Liver (tissue), 9 donors: Measurements from ENCODE around the gene GALC. TPM values are rescaled to one million over a fixed set of nuclear protein-coding genes. Genes with fewer than 3 reads are reported as not detected.
A peak's percentile ranks its signal among the peaks of the same experiment; 100 is the strongest.

Experiments
- DNase-seq: peaks from one replicate; pipeline ENCODE4 v3.0.0-alpha.2; 2017; ENCODE audit warnings: low spot score
- H3K27ac ChIP-seq, 2 donors: one replicate each; pipeline ENCODE4 v1.7.0; 2013; ENCODE audit warnings: inconsistent platforms in 2 of 2, low read length in 2 of 2, control low read depth in 1 of 2, low read depth in 1 of 2, mild to moderate bottlenecking in 1 of 2
- H3K27me3 ChIP-seq, 4 donors: one replicate each; pipeline versions ENCODE4 v1.6.1 to v1.7.0; 2013; ENCODE audit warnings: low read length in 3 of 4, inconsistent platforms in 1 of 4, mild to moderate bottlenecking in 1 of 4, moderate library complexity in 1 of 4; ENCODE audit not compliant: control insufficient read depth in 4 of 4, insufficient read depth in 4 of 4
- H3K36me3 ChIP-seq, 4 donors: one replicate each; pipeline versions ENCODE4 v1.6.1 to v1.7.0; 2013; ENCODE audit warnings: low read length in 3 of 4, mild to moderate bottlenecking in 3 of 4, low read depth in 1 of 4, moderate library complexity in 1 of 4; ENCODE audit not compliant: control insufficient read depth in 4 of 4, insufficient read depth in 3 of 4
- H3K4me1 ChIP-seq, 4 donors: one replicate each; pipeline versions ENCODE4 v1.6.1 to v1.7.0; 2013; ENCODE audit warnings: low read length in 3 of 4, mild to moderate bottlenecking in 3 of 4, moderate library complexity in 1 of 4; ENCODE audit not compliant: control insufficient read depth in 4 of 4, insufficient read depth in 4 of 4
- H3K4me3 ChIP-seq, 3 donors: one replicate each; pipeline versions ENCODE4 v1.6.1 to v1.7.0; 2013; ENCODE audit warnings: low read length in 3 of 3, control low read depth in 1 of 3, low read depth in 1 of 3, mild to moderate bottlenecking in 1 of 3
- H3K9ac ChIP-seq, 2 donors: one replicate each; pipeline ENCODE4 v1.7.0; 2013; ENCODE audit warnings: low read length in 2 of 2, mild to moderate bottlenecking in 2 of 2, moderate library complexity in 2 of 2, control low read depth in 1 of 2, low read depth in 1 of 2
- H3K9me3 ChIP-seq, 4 donors: one replicate each; pipeline versions ENCODE4 v1.6.1 to v1.7.0; 2013; ENCODE audit warnings: low read length in 3 of 4; ENCODE audit not compliant: control insufficient read depth in 4 of 4
- EGR1 ChIP-seq, 2 donors: IDR thresholded peaks; 2 replicates each; pipeline ENCODE4 v1.6.1; 2016 to 2018; ENCODE audit warnings: antibody characterized with exemption in 2 of 2, low read depth in 2 of 2
- FOXA1 ChIP-seq: IDR thresholded peaks from 2 replicates; pipeline ENCODE4 v1.6.1; 2016; ENCODE audit warnings: antibody characterized with exemption
- FOXA2 ChIP-seq: IDR thresholded peaks from 2 replicates; pipeline ENCODE4 v1.6.1; 2016; ENCODE audit warnings: antibody characterized with exemption
- GABPA ChIP-seq, 2 donors: IDR thresholded peaks in 1 of 2; conservative IDR thresholded peaks in 1 of 2; 2 replicates each; pipeline ENCODE4 v1.6.1; 2016; ENCODE audit warnings: antibody characterized with exemption in 2 of 2, mild to moderate bottlenecking in 1 of 2, moderate library complexity in 1 of 2
- HNF4A ChIP-seq, 2 donors: conservative IDR thresholded peaks; 2 replicates each; pipeline ENCODE4 v1.6.1; 2016; ENCODE audit warnings: antibody characterized with exemption in 2 of 2, mild to moderate bottlenecking in 2 of 2
- HNF4G ChIP-seq: IDR thresholded peaks from 2 replicates; pipeline ENCODE4 v1.6.1; 2016; ENCODE audit warnings: antibody characterized with exemption
- JUND ChIP-seq, 2 donors: IDR thresholded peaks; 2 replicates each; pipeline ENCODE4 v1.6.1; 2016; ENCODE audit warnings: antibody characterized with exemption in 2 of 2
- NR2F2 ChIP-seq: IDR thresholded peaks from 2 replicates; pipeline ENCODE4 v1.6.1; 2016; ENCODE audit warnings: antibody characterized with exemption
- RAD21 ChIP-seq, 2 donors: IDR thresholded peaks; 2 replicates each; pipeline ENCODE4 v1.6.1; 2016; ENCODE audit warnings: antibody characterized with exemption in 2 of 2, mild to moderate bottlenecking in 2 of 2
- RXRA ChIP-seq, 2 donors: IDR thresholded peaks; 2 replicates each; pipeline ENCODE4 v1.6.1; 2017 to 2018; ENCODE audit warnings: antibody characterized with exemption in 2 of 2, mild to moderate bottlenecking in 1 of 2
- SP1 ChIP-seq: IDR thresholded peaks from 2 replicates; pipeline ENCODE4 v1.6.1; 2018; ENCODE audit warnings: antibody characterized with exemption, mild to moderate bottlenecking
- TAF1 ChIP-seq: conservative IDR thresholded peaks from 2 replicates; pipeline ENCODE4 v1.6.1; 2016; ENCODE audit warnings: antibody characterized with exemption, mild to moderate bottlenecking
- YY1 ChIP-seq: IDR thresholded peaks from 2 replicates; pipeline ENCODE4 v1.6.1; 2016; ENCODE audit warnings: antibody characterized with exemption, mild to moderate bottlenecking
- WGBS: extraction: QIAGEN DNeasy Blood & Tissue Kit; methylation state at CpG from one replicate; pipeline ENCODE4 v1.1.7; 2013; 5-methylcytosine and 5-hydroxymethylcytosine counted together
- polyA plus RNA-seq, 2 donors: library from polyadenylated mRNA; stranded (reverse) in 1 of 2; unstranded in 1 of 2; fragments of 200-250 nt in 1 of 2; fragments of >200 nt in 1 of 2; fragmentation: Nextera tagmentation in 1 of 2; extraction: Ambion mirVana in 1 of 2; gene quantifications; one replicate each; pipeline versions ENCODE4 v1.2.1 to v1.2.3, GENCODE V29; 2013 to 2015
- total RNA-seq, 2 donors: library from RNA; depleted of rRNA; stranded (reverse); fragments of >200 nt; gene quantifications; one replicate each; pipeline ENCODE4 v1.2.3, GENCODE V29; 2014
- TF ChIP-seq, protein P1 (sequence below): IDR thresholded peaks from 2 replicates; pipeline ENCODE4 v1.6.1; 2016; ENCODE audit warnings: antibody characterized with exemption
- TF ChIP-seq, protein P2 (sequence below): IDR thresholded peaks from 2 replicates; pipeline ENCODE4 v1.6.1; 2016; ENCODE audit warnings: antibody characterized with exemption
- TF ChIP-seq, protein P3 (sequence below): fragments of 150-350 bp; IDR thresholded peaks from 2 replicates; pipeline ENCODE4 v1.5.1; 2017; ENCODE audit warnings: improper control_type of control experiment, low read depth, low read length; ENCODE audit not compliant: missing input control
- TF ChIP-seq, protein P4 (sequence below): IDR thresholded peaks from 2 replicates; pipeline ENCODE4 v1.6.1; 2016; ENCODE audit warnings: antibody characterized with exemption
- TF ChIP-seq, protein P5 (sequence below): IDR thresholded peaks from 2 replicates; pipeline ENCODE4 v1.6.1; 2016; ENCODE audit warnings: antibody characterized with exemption, mild to moderate bottlenecking
- donor health status: healthy.
- donor health status: healthy.
- donor health status: healthy.
- donor health status: healthy.
- donor health status: healthy.

Gene GALC
- total and polyA plus RNA-seq, 4 donors: 2.8 to 20.8 (median 12.1) TPM

DNA sequence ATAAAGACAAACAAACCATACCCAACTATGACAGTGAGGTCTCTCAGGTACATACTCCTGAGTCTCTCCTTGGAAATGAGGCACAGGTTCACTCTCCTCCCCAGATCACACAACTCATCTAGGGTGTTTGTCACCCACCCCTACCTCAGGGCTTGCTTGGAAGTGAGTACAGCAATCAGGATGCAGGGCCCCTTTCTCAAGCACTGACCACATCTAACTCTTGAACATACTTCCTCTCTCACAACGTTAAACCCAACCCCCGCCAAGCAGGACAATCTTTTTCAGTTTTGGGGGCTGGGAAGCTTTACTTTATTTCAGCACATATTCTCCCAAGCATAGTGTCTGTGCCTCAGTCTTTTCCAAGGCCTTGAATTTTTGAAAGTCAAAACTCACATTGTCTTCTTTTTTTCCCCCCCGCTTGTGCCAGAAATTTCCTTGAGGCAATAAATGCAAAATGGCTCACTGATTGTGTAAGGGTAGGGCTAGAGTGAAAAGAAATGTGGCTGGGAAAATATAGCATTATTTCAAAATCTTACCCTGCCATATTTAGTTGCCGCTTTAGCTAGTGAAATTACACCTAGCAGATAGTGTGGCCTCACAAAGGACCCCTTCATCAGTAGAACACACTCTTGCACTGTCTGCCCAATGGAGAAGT, 9.6 kb upstream of the GALC start:
- Histone ChIP-seq H3K4me1 (no peaks in the 10 kb centered on the region), H3K27me3 (no peaks in the 10 kb centered on the region), H3K27ac (peak overlapping the region; percentile 19 to 38), H3K9me3 (no peaks in the 10 kb centered on the region), H3K9ac (no peak overlapping the region), H3K4me3 (no peak overlapping the region), H3K36me3 (no peaks in the 10 kb centered on the region)
- TF ChIP-seq FOXA1 (no peak), NR2F2 (no peak), SP1 (no peak), JUND (IDR thresholded peaks at IDR 0.05) (no peak), RAD21 (IDR thresholded peaks at IDR 0.05) (no peak)
- TF ChIP-seq, protein P1, sequence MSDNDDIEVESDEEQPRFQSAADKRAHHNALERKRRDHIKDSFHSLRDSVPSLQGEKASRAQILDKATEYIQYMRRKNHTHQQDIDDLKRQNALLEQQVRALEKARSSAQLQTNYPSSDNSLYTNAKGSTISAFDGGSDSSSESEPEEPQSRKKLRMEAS: no peak
- DNase-seq: no peak
- WGBS: 82% methylated on average over 4 of the region's 4 CpGs

DNA sequence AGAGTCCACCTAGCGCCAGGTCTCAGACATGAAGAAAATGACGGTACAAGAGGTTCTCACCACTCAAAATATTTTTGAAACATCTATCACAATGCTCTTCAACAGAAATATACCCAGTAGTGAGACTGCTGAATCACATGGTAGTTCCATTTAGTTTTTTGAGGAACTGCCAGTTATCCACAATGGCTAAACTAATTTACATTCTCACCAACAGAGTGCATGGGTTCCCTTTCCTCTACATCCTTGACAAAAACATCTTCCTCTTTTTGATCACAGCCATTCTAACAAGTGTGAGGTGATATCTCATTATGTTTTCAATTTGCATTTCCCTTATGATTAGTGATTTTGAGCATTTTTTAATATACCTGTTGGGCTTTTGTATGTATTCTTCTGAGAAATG, 6.3 kb upstream of the GALC start:
- Histone ChIP-seq H3K36me3 (no peaks in the 10 kb centered on the region), H3K27ac (peak overlapping the region in 1 of 2 donors; percentile 12), H3K4me1 (no peaks in the 10 kb centered on the region), H3K9ac (no peak overlapping the region), H3K9me3 (no peaks in the 10 kb centered on the region), H3K27me3 (no peaks in the 10 kb centered on the region), H3K4me3 (no peak overlapping the region)
- 92% methylated on average over 2 of the region's 2 CpGs for WGBS
- no peak for DNase-seq
- TF ChIP-seq EGR1 (IDR thresholded peaks at IDR 0.05; ENCODE audit: low read depth in 2 of 2) (no peak), HNF4A (conservative IDR thresholded peaks at IDR 0.05) (no peak), SP1 (no peak), GABPA (IDR thresholded peaks at IDR 0.05 in 1 of 2, conservative IDR thresholded peaks at IDR 0.05 in 1 of 2) (no peak), HNF4G (no peak), NR2F2 (no peak), JUND (IDR thresholded peaks at IDR 0.05) (no peak), YY1 (no peak), RXRA (IDR thresholded peaks at IDR 0.05) (no peak), RAD21 (IDR thresholded peaks at IDR 0.05) (no peak), FOXA1 (no peak), TAF1 (no peak), FOXA2 (no peak)
- TF ChIP-seq, protein P2, sequence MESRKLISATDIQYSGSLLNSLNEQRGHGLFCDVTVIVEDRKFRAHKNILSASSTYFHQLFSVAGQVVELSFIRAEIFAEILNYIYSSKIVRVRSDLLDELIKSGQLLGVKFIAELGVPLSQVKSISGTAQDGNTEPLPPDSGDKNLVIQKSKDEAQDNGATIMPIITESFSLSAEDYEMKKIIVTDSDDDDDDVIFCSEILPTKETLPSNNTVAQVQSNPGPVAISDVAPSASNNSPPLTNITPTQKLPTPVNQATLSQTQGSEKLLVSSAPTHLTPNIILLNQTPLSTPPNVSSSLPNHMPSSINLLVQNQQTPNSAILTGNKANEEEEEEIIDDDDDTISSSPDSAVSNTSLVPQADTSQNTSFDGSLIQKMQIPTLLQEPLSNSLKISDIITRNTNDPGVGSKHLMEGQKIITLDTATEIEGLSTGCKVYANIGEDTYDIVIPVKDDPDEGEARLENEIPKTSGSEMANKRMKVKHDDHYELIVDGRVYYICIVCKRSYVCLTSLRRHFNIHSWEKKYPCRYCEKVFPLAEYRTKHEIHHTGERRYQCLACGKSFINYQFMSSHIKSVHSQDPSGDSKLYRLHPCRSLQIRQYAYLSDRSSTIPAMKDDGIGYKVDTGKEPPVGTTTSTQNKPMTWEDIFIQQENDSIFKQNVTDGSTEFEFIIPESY: no peak
- TF ChIP-seq, protein P1: no peak
- TF ChIP-seq, protein P3, sequence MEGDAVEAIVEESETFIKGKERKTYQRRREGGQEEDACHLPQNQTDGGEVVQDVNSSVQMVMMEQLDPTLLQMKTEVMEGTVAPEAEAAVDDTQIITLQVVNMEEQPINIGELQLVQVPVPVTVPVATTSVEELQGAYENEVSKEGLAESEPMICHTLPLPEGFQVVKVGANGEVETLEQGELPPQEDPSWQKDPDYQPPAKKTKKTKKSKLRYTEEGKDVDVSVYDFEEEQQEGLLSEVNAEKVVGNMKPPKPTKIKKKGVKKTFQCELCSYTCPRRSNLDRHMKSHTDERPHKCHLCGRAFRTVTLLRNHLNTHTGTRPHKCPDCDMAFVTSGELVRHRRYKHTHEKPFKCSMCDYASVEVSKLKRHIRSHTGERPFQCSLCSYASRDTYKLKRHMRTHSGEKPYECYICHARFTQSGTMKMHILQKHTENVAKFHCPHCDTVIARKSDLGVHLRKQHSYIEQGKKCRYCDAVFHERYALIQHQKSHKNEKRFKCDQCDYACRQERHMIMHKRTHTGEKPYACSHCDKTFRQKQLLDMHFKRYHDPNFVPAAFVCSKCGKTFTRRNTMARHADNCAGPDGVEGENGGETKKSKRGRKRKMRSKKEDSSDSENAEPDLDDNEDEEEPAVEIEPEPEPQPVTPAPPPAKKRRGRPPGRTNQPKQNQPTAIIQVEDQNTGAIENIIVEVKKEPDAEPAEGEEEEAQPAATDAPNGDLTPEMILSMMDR: no peak
- TF ChIP-seq, protein P4, sequence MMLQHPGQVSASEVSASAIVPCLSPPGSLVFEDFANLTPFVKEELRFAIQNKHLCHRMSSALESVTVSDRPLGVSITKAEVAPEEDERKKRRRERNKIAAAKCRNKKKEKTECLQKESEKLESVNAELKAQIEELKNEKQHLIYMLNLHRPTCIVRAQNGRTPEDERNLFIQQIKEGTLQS: no peak
- TF ChIP-seq, protein P5, sequence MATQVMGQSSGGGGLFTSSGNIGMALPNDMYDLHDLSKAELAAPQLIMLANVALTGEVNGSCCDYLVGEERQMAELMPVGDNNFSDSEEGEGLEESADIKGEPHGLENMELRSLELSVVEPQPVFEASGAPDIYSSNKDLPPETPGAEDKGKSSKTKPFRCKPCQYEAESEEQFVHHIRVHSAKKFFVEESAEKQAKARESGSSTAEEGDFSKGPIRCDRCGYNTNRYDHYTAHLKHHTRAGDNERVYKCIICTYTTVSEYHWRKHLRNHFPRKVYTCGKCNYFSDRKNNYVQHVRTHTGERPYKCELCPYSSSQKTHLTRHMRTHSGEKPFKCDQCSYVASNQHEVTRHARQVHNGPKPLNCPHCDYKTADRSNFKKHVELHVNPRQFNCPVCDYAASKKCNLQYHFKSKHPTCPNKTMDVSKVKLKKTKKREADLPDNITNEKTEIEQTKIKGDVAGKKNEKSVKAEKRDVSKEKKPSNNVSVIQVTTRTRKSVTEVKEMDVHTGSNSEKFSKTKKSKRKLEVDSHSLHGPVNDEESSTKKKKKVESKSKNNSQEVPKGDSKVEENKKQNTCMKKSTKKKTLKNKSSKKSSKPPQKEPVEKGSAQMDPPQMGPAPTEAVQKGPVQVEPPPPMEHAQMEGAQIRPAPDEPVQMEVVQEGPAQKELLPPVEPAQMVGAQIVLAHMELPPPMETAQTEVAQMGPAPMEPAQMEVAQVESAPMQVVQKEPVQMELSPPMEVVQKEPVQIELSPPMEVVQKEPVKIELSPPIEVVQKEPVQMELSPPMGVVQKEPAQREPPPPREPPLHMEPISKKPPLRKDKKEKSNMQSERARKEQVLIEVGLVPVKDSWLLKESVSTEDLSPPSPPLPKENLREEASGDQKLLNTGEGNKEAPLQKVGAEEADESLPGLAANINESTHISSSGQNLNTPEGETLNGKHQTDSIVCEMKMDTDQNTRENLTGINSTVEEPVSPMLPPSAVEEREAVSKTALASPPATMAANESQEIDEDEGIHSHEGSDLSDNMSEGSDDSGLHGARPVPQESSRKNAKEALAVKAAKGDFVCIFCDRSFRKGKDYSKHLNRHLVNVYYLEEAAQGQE: no peak
